Measurements from ENCODE around the gene MRM2. TPM values are rescaled to one million over a fixed set of nuclear protein-coding genes. Genes with fewer than 3 reads are reported as not detected.

Gene MRM2
- total RNA-seq, 1 experiment from 2014 or later: 34.7 TPM

- Histone ChIP-seq H2AFZ (ENCODE audit: low read depth, low read length, poor library complexity, severe bottlenecking) (no peak overlapping the region), H3K9ac (ENCODE audit: low read length) (no peak overlapping the region), H3K79me2 (ENCODE audit: insufficient read depth, low read length) (peaks cover 3% of the 10 kb centered on the region; the same call in 1 of the 2 replicates), H3K27me3 (ENCODE audit: insufficient read depth, low read length) (no peaks in the 10 kb centered on the region), H3K9me3 (ENCODE audit: control insufficient read depth in 1 of 2, insufficient read depth in 1 of 2, low read depth in 1 of 2, low read length in 2 of 2) (no peaks in the 10 kb centered on the region), H4K20me1 (ENCODE audit: insufficient read depth) (no peaks in the 10 kb centered on the region), H3K36me3 (ENCODE audit: control insufficient read depth in 1 of 2, insufficient read depth in 2 of 2, low read length in 2 of 2) (peaks cover 13 to 34% of the 10 kb centered on the region in 2 experiments), H3K9me2 (ENCODE audit: insufficient read depth) (no peaks in the 10 kb centered on the region), H3K4me2 (ENCODE audit: low read length) (no peak overlapping the region), H3K4me1 (ENCODE audit: control insufficient read depth in 1 of 2, insufficient read depth in 2 of 2, low read length in 2 of 2) (no peaks in the 10 kb centered on the region), H3K27ac (ENCODE audit: low read depth, low read length) (no peak overlapping the region), H3K4me3 (replicated peaks in 1 of 2; ENCODE audit: low read depth in 1 of 2, low read length in 2 of 2) (no peak overlapping the region)
- ATAC-seq: no peak
- no TSS peak for BruUV-seq (replicated peaks)
- TF ChIP-seq POLR2A (IDR thresholded peaks at IDR 0.05; ENCODE audit: borderline replicate concordance, extremely low read depth, insufficient read depth, insufficient read length) (no peak), ZFX (IDR thresholded peaks at IDR 0.05) (no peak), EZH2 (IDR thresholded peaks at IDR 0.05) (no peak), CTCF (IDR thresholded peaks at IDR 0.05 in 2 of 3, conservative IDR thresholded peaks at IDR 0.05 in 1 of 3; ENCODE audit: borderline replicate concordance in 1 of 3, insufficient read depth in 1 of 3, low read depth in 2 of 3, low read length in 2 of 3) (no peak), TCF7L2 (IDR thresholded peaks at IDR 0.05; ENCODE audit: borderline replicate concordance, extremely low read depth, insufficient read depth, insufficient read length) (no peak), POLR2AphosphoS5 (IDR thresholded peaks at IDR 0.05; ENCODE audit: low read depth, low read length) (no peak), ZNF274 (IDR thresholded peaks at IDR 0.05; ENCODE audit: low read depth, low read length) (no peak), EZH2phosphoT487 (IDR thresholded peaks at IDR 0.05; ENCODE audit: borderline replicate concordance) (no peak), SRF (IDR thresholded peaks at IDR 0.05; ENCODE audit: low read depth) (no peak), ZBTB33 (IDR thresholded peaks at IDR 0.05; ENCODE audit: extremely low read depth, insufficient replicate concordance, low read length) (no peak), EGR1 (IDR thresholded peaks at IDR 0.05; ENCODE audit: low read depth) (no peak), SP1 (IDR thresholded peaks at IDR 0.05; ENCODE audit: low read depth) (no peak), FOSL1 (IDR thresholded peaks at IDR 0.05; ENCODE audit: low read depth) (no peak), JUND (IDR thresholded peaks at IDR 0.05) (no peak), CBX3 (IDR thresholded peaks at IDR 0.05; ENCODE audit: low read depth) (no peak)
- intact Hi-C loops (cut with micrococcal nuclease): no loop called here
- DNase-seq (ENCODE audit: low read depth, low spot score): no peak
- POLR2A ChIA-PET: no interaction called here
- CTCF ChIA-PET: interaction anchor here (0.6 kb wide), 1 partner anchor 553 kb away, joined by 3 read pairs; no protein-coding TSS in a partner anchor
- RAD21 ChIA-PET (ENCODE audit: low non-redundant PET in 1 of 2, low total read pairs in 2 of 2, uncharacterized antibody in 2 of 2, unreplicated experiment in 2 of 2): no interaction called here
Observed at GRCh38 chr7:2217206-2217605, 24.8 kb downstream of the MRM2 start.

All from HCT116 (cell line).